Mucosa of gallbladder (tissue), 1 donor: ENCODE data around the gene VPS25. TPM values are rescaled to one million over a fixed set of nuclear protein-coding genes. Genes with fewer than 3 reads are reported as not detected.
"Not testable (repeated sequence)": the region's sequence is repeated elsewhere in the genome, so short reads cannot be mapped to it uniquely, and the experiment has no call there.

Experiments
- DNase-seq: peaks from one replicate; pipeline ENCODE4 v3.0.0-alpha.2; 2020; ENCODE audit warnings: low spot score
- total RNA-seq: library from RNA; stranded (reverse); gene quantifications from one replicate; pipeline ENCODE4 v1.2.1, GENCODE V29; 2021
- donor health status: DM: no; HTN: no; CAD: no.

VPS25 gene
- total RNA-seq, 1 donor from 2014 or later = 57.1 TPM

- DNase-seq = not testable (repeated sequence)
Measured at GRCh38 chr17:42768006-42768405, 5.2 kb upstream of the VPS25 start.

GRCh38 chr17:42769964-42770363 is 3.3 kb upstream of the VPS25 start:
- not testable (repeated sequence) for DNase-seq

- no peak for DNase-seq
Measured at GRCh38 chr17:42772945-42773289, 332 bp upstream of the VPS25 start.

- DNase-seq = no peak
Measured at GRCh38 chr17:42774066-42774745, 957 bp downstream of the VPS25 start.

GRCh38 chr17:42775534-42776098 is 2.4 kb downstream of the VPS25 start:
- DNase-seq = no peak

DNA sequence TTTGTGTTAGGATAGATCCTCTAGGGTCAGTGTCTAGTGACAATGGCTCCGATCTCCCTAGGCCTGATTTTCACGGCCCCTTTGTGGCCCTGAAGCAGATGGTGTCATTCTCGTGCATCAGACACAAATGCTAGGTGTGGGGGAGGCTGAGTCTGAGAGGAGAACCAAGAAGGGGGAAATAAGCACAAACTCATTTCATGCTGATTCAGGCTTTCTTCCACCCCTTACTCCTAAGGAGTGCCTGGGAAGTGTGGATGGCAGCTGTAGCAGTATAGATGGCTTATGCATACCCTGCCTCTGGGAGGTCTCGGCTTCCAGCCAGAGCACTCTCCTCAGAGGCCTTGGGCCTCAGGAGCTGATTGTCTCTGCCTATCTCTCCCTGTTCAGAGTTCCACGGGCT is 5.3 kb downstream of the VPS25 start:
- no peak for DNase-seq

GRCh38 chr17:42779304-42779935 is 6.2 kb downstream of the VPS25 start:
- DNase-seq = no peak

DNA sequence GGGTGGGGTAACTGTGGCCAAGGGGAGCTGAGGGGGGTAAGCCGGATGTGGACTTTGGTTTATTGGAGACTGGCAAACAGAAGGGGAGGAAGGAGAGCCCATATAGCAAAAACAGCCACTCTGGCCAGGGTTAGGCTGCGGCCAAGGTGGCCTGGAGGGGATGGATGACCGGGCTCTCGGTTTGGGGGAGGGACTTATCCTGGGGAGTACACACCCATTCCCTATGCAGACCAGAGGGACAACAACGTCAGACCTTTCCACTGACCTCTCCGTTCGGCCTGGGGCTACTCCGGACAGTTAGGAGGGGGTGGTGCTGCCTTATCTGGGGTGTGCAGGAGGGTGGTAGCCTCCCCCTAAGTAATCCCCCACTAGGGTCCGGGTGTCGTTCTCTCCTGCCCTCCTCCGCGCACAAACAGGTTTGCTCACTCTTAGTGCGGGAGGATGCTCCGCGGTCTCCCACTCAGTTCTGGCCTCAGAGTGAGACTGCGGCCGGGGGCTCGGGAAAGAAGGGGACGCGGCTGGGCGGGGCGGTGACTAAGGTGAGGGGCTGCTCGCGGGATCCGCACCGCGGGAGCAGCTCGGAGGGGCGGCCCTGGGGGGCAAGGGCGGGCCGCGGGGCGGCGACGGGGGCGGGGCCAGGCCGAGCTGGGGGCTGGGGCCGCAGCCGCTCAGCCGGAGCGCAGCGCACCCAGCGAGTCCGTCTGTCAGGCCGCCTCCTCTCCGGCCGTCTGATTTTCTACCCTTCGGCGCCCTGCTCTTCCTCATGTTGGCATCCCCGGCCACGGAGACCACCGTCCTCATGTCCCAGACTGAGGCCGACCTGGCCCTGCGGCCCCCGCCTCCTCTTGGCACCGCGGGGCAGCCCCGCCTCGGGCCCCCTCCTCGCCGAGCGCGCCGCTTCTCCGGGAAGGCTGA is 6.9 kb downstream of the VPS25 start, which contains the start of gene WNK4:
Gene WNK4 (plus strand): TSS at position 675 of the 915 bp plus-strand sequence. CDS start 89 bp downstream, at position 764.
- no peak for DNase-seq

GRCh38 chr17:42780851-42781638 is 7.8 kb downstream of the VPS25 start:
- DNase-seq = no peak

GRCh38 chr17:42781639-42782165 is 8.5 kb downstream of the VPS25 start:
- DNase-seq = no peak

- no peak for DNase-seq
Measured at GRCh38 chr17:42782166-42783061, 9.2 kb downstream of the VPS25 start.

DNA sequence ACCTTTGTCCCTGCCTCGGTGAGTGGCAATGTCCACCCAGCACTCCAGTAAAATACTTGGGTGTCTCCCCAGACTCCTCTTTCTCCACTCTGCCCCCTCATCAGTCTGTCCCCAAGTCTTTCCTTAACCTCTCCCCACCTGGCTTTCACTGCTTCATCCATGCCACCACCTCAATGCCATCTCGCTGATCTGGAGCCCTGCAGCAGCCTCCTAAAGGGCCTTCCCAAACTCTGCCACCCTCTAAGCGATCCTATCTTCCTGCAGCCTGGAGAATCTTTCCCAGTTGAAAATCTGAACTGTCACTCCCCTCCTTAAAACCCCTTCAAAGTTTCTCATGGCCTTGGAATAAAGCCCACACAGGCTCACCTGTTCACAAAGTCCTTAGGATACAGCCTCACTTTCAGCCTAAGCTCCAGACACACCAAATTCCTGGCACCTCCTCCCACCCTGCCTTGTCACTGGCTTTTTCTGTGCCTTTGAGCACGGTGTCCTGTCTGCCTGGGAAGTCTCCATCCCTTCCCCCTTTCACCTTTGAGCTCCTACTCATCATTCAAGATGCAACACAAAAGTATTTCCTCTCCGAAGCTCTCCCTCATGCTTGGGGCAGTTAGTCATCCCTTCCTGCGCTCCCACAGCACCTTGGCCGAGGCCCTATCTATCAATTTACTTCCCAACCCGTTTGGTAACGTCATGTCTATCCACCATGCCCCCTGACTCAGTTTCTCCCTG is 10.0 kb downstream of the VPS25 start:
- no peak for DNase-seq

- DNase-seq = no peak
Measured at GRCh38 chr17:42783791-42784138, 10.5 kb downstream of the VPS25 start.

GRCh38 chr17:42784409-42784808 is 11.2 kb downstream of the VPS25 start:
- no peak for DNase-seq

- no peak for DNase-seq
Measured at GRCh38 chr17:42784811-42785592, 11.8 kb downstream of the VPS25 start.

GRCh38 chr17:42787266-42787665 is 14.0 kb downstream of the VPS25 start:
- no peak for DNase-seq

- DNase-seq = no peak
Measured at GRCh38 chr17:42791948-42792347, 18.7 kb downstream of the VPS25 start.

GRCh38 chr17:42792545-42792944 is 19.3 kb downstream of the VPS25 start:
- DNase-seq = no peak

DNA sequence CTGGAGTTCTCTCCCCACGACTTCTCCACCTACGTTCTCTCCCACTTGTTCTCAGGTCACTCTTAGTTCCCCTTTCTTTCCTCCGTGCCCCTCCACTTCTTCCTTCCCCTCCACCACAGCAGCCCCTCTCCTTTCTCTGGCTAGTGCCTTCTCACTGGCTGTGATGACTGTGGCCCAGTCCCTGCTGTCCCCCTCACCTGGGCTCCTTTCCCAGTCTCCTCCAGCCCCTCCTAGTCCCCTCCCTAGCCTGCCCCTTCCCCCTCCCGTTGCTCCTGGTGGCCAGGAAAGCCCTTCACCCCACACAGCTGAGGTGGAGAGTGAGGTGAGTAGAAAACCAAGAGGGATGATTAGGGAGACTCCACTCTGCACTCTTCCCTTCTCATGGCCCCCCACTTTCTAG is 21.8 kb downstream of the VPS25 start:
- DNase-seq = no peak
